ENCODE results near the gene DTWD2. TPM values are rescaled to one million over a fixed set of nuclear protein-coding genes. Genes with fewer than 3 reads are reported as not detected.

DTWD2 gene
- total RNA-seq, 1 donor = 11.6 TPM

DNA sequence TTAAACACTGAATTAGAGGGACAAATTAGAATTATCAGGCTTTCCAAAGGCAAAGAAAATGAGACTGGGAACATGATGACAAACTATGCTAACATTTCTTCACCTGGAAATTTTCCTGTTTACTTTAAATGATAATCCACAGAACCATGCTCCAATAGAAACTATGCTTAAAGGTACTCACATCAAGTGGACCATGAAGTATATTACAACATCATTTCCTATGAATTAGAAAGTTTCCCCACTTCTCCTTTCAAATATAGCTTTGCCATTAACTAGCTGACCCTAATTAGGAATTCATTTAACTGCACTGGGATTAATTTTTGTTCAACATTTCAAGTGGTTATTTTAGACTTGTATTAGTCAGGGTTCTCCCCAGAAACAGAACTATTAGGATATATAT lies 81.4 kb downstream of the DTWD2 start:
- H2AFZ ChIP-seq (ENCODE audit: low read length) = no peak overlapping the region
- no peak overlapping the region for H3K4me3 ChIP-seq (ENCODE audit: insufficient read depth, low read length)
- H3K27me3 ChIP-seq (ENCODE audit: insufficient read depth, low read length) = no peaks in the 10 kb centered on the region
- H3K4me2 ChIP-seq (ENCODE audit: insufficient read depth, low read length) = no peak overlapping the region
- H3K9me3 ChIP-seq (ENCODE audit: low read depth, low read length) = no peaks in the 10 kb centered on the region
- no peaks in the 10 kb centered on the region for H3K79me2 ChIP-seq (ENCODE audit: insufficient read depth, low read length)
- DNase-seq (ENCODE audit: insufficient read length, low spot score, missing footprints) = no peak
- H4K20me1 ChIP-seq (ENCODE audit: insufficient read depth, low read length) = no peaks in the 10 kb centered on the region
- no peaks in the 10 kb centered on the region for H3K4me1 ChIP-seq (ENCODE audit: insufficient read depth, low read length)
- H3K36me3 ChIP-seq (ENCODE audit: insufficient read depth, low read length) = no peaks in the 10 kb centered on the region
- H3K27ac ChIP-seq (ENCODE audit: low read depth, low read length) = no peak overlapping the region
- TF ChIP-seq, protein P1, sequence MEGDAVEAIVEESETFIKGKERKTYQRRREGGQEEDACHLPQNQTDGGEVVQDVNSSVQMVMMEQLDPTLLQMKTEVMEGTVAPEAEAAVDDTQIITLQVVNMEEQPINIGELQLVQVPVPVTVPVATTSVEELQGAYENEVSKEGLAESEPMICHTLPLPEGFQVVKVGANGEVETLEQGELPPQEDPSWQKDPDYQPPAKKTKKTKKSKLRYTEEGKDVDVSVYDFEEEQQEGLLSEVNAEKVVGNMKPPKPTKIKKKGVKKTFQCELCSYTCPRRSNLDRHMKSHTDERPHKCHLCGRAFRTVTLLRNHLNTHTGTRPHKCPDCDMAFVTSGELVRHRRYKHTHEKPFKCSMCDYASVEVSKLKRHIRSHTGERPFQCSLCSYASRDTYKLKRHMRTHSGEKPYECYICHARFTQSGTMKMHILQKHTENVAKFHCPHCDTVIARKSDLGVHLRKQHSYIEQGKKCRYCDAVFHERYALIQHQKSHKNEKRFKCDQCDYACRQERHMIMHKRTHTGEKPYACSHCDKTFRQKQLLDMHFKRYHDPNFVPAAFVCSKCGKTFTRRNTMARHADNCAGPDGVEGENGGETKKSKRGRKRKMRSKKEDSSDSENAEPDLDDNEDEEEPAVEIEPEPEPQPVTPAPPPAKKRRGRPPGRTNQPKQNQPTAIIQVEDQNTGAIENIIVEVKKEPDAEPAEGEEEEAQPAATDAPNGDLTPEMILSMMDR (IDR thresholded peaks at IDR 0.05; ENCODE audit: extremely low read depth, low read depth, low read length) = no peak

DNA sequence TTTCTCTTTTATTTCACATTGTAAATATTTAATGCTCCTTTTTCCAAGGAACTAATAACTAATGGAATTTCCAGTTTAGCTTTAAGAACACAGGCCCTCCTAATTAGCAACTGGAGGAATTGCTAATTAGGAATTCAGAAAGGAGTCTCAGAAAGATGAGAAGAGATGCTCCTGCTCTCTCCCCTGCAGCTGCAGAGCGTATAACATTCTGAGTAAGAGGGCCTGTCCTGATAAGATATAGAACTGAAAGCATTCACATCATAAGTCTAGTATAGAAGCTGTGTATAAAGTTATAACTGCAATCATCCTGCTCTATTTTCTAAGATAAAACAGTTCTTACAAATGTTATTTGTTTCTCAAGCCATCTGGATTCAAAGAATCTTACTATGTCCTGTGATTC lies 83.2 kb downstream of the DTWD2 start:
- Histone ChIP-seq H3K4me3 (ENCODE audit: insufficient read depth, low read length) (no peak overlapping the region), H4K20me1 (ENCODE audit: insufficient read depth, low read length) (no peaks in the 10 kb centered on the region), H2AFZ (ENCODE audit: low read length) (no peak overlapping the region), H3K27me3 (ENCODE audit: insufficient read depth, low read length) (no peaks in the 10 kb centered on the region), H3K36me3 (ENCODE audit: insufficient read depth, low read length) (no peaks in the 10 kb centered on the region), H3K27ac (ENCODE audit: low read depth, low read length) (no peak overlapping the region), H3K79me2 (ENCODE audit: insufficient read depth, low read length) (no peaks in the 10 kb centered on the region), H3K4me1 (ENCODE audit: insufficient read depth, low read length) (no peaks in the 10 kb centered on the region), H3K9me3 (ENCODE audit: low read depth, low read length) (no peaks in the 10 kb centered on the region), H3K4me2 (ENCODE audit: insufficient read depth, low read length) (no peak overlapping the region)
- no peak for DNase-seq (ENCODE audit: insufficient read length, low spot score, missing footprints)
- TF ChIP-seq, protein P1 (IDR thresholded peaks at IDR 0.05; ENCODE audit: extremely low read depth, low read depth, low read length) = no peak

DNA sequence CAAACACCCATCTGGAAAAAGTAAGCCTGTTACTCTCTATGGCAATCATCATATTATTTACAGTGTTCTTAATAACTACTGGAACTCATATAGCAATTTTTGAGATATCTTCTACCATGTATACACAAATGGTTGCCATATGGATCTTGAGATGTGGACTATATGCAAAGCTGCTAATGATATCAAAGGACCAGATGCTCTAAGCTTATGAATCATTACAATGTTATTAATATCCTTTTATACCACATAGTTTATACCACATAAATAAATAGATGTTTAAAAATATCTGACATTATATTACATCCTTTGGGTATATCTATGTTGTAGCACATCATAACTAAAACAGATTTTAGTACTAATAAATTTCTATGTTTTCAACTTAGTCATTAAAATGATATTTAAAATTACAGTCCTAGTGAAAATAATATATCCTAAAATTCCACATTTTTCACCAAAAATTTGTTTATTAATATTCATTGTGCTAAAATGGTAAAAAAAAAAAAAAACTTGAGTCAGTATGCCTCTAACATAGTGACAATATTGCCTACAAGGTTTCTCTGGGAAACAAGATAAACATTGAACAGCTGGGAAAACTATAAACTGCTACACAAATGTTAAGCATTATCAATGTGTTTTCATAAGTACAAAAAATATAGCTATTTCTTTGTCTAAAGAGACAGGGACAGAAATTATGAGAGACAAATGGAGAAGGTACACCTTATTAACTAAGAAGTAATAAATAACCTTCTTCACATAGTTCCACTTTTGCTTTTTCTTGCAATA lies 85.5 kb downstream of the DTWD2 start:
- H3K36me3 ChIP-seq (ENCODE audit: insufficient read depth, low read length) = no peaks in the 10 kb centered on the region
- no peaks in the 10 kb centered on the region for H3K27me3 ChIP-seq (ENCODE audit: insufficient read depth, low read length)
- no peaks in the 10 kb centered on the region for H3K9me3 ChIP-seq (ENCODE audit: low read depth, low read length)
- no peaks in the 10 kb centered on the region for H3K4me1 ChIP-seq (ENCODE audit: insufficient read depth, low read length)
- no peak for DNase-seq (ENCODE audit: insufficient read length, low spot score, missing footprints)
- TF ChIP-seq, protein P1 (IDR thresholded peaks at IDR 0.05; ENCODE audit: extremely low read depth, low read depth, low read length) = no peak
- no peak overlapping the region for H2AFZ ChIP-seq (ENCODE audit: low read length)
- H4K20me1 ChIP-seq (ENCODE audit: insufficient read depth, low read length) = no peaks in the 10 kb centered on the region
- H3K27ac ChIP-seq (ENCODE audit: low read depth, low read length) = no peak overlapping the region
- H3K79me2 ChIP-seq (ENCODE audit: insufficient read depth, low read length) = no peaks in the 10 kb centered on the region
- no peak overlapping the region for H3K4me3 ChIP-seq (ENCODE audit: insufficient read depth, low read length)
- H3K4me2 ChIP-seq (ENCODE audit: insufficient read depth, low read length) = no peak overlapping the region

DNA sequence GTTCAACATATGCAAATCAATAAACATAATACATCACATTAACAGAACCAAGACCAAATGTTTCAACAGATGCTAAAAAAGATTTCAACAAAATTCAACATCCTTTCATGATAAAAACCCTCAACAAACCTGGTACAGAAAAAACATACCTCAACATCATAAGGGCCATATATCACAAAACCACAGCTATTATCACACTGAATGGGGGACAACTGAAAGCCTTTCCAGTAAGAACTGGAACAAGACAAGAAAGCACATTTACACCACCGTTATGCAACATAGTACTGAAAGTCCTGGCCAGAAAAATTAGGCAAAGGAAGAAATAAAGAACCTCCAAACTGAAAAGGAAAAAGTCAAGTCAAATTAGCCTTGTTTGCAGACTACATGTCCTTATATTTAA lies 93.6 kb downstream of the DTWD2 start:
- Histone ChIP-seq H4K20me1 (ENCODE audit: insufficient read depth, low read length) (no peaks in the 10 kb centered on the region), H3K27me3 (ENCODE audit: insufficient read depth, low read length) (no peaks in the 10 kb centered on the region), H3K4me3 (ENCODE audit: insufficient read depth, low read length) (no peak overlapping the region), H3K36me3 (ENCODE audit: insufficient read depth, low read length) (no peaks in the 10 kb centered on the region), H3K4me2 (ENCODE audit: insufficient read depth, low read length) (no peak overlapping the region), H3K27ac (ENCODE audit: low read depth, low read length) (no peak overlapping the region), H2AFZ (ENCODE audit: low read length) (no peak overlapping the region), H3K4me1 (ENCODE audit: insufficient read depth, low read length) (no peaks in the 10 kb centered on the region), H3K9me3 (ENCODE audit: low read depth, low read length) (no peaks in the 10 kb centered on the region), H3K79me2 (ENCODE audit: insufficient read depth, low read length) (no peaks in the 10 kb centered on the region)
- TF ChIP-seq, protein P1 (IDR thresholded peaks at IDR 0.05; ENCODE audit: extremely low read depth, low read depth, low read length) = no peak
- no peak for DNase-seq (ENCODE audit: insufficient read length, low spot score, missing footprints)

Measured in osteoblast (primary cell).